HG03469 (cell line): Measurements from ENCODE around the gene ATP1A2.
"Not testable (repeated sequence)": the region's sequence is repeated elsewhere in the genome, so short reads cannot be mapped to it uniquely, and the experiment has no call there.

ENCODE experiments used
- ATAC-seq: cut with Tn5 transposase; IDR thresholded peaks from one replicate; pipeline ENCODE4 v1.9.1; 2021; ENCODE audit warnings: mild to moderate bottlenecking, moderate library complexity, moderate number of reproducible peaks; ENCODE audit not compliant: unreplicated experiment

ATP1A2 gene

DNA sequence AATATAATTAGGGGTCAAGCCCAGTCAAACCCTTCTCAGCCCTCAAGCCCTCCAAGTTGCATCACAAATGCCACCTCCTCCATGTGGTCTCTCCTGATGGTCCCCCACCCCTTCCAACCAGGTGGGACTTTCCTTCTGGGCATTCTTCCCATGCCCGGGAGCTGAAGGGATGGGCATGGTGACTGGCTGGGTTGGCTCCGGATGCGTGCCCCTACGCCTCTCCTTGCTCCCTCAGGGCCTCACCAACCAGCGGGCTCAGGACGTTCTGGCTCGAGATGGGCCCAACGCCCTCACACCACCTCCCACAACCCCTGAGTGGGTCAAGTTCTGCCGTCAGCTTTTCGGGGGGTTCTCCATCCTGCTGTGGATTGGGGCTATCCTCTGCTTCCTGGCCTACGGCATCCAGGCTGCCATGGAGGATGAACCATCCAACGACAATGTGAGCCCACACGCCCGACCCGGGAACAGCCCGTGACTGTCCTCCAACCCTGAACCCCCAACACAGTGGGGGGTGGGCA lies 7.5 kb downstream of the ATP1A2 start:
- ATAC-seq = no peak

DNA sequence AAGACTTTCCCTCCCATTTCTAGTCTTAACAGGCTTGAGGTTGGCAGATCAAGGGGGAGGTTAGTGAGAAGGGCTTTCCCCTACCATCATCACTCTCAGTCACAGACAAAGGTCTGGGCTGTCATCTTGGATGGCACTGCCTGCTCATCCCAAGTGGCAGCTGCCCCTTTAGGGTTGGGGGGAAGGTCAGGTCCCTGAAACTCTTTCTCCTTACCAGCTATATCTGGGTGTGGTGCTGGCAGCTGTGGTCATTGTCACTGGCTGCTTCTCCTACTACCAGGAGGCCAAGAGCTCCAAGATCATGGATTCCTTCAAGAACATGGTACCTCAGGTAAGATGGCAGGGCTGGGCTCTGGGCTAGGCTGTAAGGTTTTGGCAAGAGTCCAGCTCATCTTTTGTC lies 8.2 kb downstream of the ATP1A2 start:
- no peak for ATAC-seq

DNA sequence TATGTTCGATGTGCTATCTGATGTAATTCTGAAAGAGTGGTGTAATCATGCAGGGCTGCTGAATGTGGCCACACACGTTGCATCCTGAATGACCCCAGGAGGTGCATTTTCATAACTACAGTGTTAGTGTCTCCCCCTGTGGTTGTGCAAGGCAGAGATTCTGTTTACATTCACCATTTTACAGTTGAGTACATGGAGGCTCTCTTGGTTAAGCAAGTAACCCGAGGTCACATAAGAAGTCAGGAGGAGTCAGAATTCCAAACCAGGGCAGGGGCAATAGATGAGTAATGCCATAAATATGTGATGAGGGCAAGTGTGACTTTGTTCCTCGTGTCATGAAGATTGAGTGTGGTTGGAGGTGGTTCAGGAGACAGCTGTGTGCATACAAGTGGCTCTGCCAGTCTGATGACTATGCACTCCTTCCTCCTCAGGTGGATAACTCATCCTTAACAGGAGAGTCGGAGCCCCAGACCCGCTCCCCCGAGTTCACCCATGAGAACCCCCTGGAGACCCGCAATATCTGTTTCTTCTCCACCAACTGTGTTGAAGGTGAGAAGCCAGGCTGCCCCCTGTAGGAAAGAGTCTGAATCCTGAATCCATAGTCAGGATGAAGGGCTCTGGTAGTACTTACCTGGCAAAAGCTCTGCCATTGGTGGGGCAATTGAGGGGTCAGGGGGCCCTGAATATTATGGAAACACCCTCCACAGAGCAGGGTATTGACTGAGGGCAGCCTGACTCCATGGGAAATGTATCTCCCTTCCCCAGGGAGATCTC lies 9.3 kb downstream of the ATP1A2 start:
- no peak for ATAC-seq

DNA sequence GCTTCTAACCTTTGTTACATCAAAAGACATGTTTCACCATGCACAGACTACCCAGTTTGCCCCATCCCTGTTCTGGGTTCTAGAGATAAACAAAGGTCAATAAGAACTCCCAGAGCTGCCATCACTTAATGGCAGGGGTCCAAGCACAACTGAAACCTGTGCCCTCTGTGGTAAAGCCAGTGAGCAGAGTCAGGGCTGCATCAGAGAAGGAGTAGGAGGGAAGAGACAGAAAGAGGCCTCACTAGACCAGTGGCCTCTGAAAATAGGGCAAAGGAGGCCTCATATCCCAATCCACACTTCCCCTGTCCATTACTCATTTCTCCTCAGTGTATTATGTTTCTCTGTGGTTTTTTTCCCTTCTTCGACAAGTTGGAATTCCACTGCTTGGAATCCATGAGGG lies 10.2 kb downstream of the ATP1A2 start:
- no peak for ATAC-seq

DNA sequence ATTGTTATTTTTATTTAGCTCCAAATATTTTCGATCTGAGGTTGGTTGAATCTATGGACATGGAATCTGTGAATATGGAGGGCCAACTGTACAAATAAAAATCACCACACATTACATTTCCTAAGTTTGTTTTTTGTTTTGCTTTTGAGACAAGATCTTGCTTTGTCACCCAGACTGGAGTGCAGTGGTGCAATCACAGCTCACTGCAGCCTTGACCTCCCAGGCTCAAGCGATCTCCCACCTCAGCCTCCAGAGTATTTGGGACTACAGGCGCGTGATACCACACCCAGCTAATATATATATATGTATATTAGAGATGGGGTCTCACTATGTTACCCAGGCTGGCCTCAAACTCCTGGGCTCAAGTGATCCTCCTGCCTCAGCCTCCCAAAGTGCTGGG lies 10.8 kb downstream of the ATP1A2 start:
- not testable (repeated sequence) for ATAC-seq

DNA sequence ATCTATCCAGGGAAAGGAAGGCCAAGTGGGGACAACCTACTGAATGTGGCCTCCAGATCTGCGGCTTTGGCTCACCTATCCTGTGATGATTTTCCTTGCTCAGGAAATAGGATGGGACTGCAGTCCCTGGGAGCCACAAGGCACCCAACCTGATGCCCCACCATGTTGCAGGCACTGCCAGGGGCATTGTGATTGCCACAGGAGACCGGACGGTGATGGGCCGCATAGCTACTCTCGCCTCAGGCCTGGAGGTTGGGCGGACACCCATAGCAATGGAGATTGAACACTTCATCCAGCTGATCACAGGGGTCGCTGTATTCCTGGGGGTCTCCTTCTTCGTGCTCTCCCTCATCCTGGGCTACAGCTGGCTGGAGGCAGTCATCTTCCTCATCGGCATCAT lies 11.8 kb downstream of the ATP1A2 start:
- ATAC-seq = no peak

DNA sequence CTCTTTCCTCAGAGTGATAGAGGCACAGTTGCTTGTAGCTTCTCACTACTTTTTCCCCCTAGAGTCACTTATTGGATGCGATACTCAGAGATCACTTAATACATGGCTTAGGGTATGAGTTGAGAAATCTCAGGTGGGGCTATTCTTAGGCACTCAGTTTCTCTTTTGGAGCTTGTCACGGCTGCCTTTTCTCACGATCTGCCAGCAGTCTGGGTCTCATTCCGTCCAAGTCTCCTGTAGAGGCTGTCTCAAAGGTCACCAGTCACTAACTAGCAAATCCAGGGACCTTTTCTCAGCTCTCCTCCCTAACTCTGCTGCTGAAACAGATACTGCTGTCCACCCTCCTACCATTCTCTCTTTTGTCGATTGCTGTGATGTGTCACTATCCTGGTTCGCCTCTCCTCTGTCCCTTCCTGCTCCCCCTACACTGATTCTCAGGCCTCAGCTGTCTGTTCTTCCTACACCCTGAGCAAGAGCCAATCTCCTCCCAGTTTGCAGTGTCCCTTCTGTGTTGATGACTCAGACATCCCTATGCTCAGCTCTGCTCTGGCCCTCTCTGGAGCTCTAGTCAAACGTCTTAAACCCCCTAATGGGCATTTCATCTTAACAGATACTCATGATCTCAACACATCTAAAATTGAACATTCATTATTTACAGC lies 12.4 kb downstream of the ATP1A2 start:
- no peak for ATAC-seq

DNA sequence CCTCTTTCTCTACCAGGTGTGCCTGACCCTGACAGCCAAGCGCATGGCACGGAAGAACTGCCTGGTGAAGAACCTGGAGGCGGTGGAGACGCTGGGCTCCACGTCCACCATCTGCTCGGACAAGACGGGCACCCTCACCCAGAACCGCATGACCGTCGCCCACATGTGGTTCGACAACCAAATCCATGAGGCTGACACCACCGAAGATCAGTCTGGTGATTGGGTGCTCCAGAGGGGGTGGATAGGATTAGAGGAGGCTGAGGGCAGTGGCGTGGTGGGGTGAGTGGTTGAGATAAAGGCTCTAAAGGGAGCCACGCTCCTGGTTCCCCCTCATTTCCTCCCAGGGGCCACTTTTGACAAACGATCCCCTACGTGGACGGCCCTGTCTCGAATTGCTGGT lies 13.1 kb downstream of the ATP1A2 start:
- ATAC-seq = no peak

DNA sequence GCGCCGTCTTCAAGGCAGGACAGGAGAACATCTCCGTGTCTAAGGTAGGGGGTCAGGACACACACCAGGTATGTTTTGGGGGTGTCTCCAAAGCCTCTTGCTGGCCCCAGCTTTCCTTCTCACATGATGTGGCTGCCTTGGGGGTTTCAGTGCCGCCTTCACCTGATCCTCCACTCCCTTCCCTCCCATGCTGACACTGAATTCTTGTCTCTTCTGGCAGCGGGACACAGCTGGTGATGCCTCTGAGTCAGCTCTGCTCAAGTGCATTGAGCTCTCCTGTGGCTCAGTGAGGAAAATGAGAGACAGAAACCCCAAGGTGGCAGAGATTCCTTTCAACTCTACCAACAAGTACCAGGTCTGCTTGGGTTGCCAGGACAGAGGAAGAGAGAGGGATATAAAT lies 13.5 kb downstream of the ATP1A2 start:
- ATAC-seq = no peak

DNA sequence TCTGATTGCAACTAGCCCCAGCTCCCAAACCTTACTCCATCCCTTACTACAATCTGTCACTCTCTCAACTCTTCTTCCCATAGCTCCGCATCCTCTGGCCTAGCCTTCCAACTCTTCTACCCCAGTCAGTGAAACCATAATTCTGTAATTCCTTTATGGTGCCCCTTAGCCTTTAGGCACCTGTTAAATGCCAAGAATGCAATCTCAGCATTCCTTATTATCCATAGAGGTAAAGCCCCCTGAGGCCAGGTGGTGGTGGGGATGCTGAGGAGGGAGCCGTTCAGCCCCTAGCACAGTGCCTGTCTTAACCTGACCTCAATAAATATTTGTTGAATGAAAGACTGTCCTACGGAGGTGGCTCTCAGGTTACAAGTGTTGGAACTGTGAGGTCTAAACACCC lies 14.0 kb downstream of the ATP1A2 start:
- ATAC-seq = no peak

DNA sequence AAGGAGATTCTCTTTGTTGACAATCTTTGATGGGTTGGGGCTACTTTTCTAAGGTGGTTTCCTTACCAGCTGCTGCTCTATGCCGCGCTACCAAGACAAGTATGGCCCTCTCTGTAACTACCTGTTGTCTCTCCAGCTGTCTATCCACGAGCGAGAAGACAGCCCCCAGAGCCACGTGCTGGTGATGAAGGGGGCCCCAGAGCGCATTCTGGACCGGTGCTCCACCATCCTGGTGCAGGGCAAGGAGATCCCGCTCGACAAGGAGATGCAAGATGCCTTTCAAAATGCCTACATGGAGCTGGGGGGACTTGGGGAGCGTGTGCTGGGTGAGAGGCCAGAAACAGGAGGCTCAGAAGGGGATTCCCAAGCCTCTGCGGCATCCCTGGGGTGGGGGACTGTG lies 14.4 kb downstream of the ATP1A2 start:
- no peak for ATAC-seq

DNA sequence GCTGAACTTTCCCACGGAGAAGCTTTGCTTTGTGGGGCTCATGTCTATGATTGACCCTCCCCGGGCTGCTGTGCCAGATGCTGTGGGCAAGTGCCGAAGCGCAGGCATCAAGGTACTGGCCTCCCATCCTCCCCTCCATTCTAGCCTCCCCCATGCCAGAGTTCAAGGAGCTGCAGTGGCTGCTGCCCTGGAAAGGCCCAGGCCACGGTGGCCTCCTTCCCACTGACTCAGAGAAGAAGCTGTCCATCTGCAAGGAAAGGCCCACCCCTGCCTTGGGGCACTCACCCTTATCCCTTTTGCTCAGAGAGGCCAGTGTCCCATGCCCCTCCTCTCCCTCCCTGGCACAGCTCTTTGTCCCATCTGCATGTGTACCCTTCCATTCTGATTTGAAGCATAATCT lies 14.9 kb downstream of the ATP1A2 start:
- ATAC-seq = no peak

DNA sequence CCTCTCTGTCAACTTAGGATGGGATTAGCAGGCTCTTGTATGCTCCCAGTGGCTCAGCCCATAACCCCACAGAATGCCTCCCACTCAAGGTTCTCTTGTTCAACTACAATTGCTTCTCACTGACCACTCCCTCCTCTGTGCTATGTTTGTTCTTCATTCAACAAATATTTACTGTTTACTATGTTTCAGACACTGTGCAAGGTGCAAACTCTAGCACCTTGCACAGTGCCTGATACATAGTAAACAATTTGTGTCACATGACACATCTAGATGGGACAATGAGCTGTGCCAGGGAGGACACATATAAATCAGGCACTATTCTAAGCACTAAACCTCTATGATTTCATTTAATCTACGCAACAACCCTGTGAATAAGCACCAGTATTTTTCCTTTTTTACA lies 15.4 kb downstream of the ATP1A2 start:
- ATAC-seq = no peak

DNA sequence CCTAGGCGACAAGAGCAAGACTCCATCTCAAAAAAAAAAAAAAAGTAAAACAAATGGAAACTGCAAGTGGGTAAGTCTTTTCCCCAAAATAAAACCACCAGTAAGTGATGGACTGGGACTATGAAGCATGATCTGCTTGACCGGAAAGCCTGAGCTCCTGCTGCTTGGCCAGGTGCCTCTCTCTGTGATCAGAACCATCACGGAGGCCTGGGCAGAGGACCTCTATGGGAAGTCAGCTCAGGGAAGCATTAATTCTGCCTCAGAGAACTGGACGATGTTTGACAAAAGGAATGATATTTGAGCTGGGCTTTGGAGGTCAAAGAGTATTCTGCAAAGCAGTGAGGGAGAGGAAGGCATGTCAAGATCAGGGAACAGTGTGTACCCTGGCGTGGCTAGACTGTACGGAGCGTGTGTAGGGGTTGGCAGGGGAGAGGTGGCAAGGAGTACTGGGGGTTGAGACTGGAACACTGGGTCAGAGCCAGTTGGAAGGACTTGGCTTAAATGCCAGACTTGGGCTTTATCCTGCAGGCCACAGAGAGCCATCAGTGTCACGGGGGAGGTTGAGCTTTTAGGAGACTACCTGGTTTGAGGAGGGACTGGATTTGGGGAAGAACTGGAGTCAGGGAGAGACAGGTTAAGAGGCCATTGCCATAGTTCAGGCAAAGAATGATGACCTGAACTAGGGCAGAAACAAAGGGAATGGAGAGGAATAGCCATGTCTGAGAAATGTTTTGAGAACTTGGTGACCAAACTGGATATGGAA lies 16.4 kb downstream of the ATP1A2 start:
- no peak for ATAC-seq

DNA sequence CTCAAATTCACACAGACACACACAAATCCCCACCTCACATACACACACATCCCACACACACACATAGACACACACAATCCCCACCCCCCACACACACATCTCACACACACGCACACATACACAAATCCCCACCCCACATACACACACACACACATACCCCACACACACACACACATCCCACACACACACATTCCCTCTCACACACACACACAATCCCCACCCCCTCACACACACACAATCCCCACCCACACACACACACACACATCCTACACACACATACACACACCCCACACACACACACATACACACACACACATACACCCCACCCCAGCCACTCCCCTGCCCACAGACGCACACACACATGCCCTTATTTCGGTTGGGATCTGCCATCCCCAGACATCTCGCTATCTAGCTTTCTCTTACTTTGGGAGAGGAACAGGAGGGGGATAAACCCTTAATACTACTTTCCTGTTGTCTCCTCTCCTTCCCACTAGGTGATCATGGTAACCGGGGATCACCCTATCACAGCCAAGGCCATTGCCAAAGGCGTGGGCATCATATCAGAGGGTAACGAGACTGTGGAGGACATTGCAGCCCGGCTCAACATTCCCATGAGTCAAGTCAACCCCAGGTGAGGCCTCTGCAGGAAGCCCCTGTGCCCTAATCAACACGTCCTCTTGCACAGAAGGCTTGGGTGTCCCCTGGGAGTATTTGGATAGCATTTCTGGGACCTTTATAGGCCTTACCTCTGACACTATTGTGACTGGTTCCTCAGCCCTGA lies 18.6 kb downstream of the ATP1A2 start:
- ATAC-seq = no peak

DNA sequence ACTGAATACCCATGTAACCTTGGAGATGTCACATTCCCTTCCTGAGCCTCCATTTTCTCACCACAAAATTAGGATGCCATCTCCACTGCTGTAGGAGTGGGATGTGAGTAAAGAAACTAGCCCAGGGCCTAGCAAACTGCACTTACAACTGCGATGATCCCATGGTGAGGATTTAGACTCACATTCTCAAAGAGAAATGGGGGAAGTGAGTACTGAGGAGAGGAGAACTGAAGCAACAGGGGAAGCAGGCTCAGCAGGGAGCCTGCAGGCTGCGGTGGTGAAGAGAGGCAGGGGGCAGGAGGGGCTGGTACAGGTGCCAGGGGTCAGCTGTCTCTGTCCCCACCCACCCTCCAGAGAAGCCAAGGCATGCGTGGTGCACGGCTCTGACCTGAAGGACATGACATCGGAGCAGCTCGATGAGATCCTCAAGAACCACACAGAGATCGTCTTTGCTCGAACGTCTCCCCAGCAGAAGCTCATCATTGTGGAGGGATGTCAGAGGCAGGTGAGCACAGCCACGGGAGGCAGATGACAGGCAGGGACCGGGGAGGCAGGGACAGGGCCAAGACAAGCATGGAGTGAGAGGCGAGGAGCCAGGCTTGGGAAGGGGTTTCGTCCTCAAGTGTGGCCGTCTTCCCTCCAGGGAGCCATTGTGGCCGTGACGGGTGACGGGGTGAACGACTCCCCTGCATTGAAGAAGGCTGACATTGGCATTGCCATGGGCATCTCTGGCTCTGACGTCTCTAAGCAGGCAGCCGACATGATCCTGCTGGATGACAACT lies 19.4 kb downstream of the ATP1A2 start:
- ATAC-seq = no peak

DNA sequence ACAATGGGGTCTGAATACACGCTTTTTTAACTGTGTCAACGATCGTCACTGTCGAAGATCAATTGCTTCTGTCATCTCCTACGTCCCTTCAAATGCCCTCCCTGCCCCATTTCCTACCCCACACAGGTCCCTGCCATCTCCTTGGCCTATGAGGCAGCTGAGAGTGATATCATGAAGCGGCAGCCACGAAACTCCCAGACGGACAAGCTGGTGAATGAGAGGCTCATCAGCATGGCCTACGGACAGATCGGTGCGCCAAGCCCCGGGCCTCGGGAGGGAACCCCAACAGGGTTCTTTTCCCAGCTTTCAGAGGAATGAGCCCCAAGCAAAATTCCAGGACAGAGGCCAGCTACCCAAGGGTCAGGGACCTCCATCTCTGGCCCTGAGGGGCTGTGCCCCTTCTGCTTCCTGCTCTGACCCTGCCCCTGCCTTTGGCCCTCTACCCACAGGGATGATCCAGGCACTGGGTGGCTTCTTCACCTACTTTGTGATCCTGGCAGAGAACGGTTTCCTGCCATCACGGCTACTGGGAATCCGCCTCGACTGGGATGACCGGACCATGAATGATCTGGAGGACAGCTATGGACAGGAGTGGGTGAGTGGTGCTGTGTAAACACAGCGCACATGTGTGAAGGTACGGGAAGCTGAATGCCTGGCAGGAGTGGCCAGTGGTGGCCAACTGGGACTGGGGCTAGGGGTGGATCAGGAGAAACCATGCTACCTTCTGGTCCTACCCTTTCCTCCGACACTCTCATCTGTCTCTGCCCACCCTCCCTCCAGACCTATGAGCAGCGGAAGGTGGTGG lies 20.8 kb downstream of the ATP1A2 start:
- no peak for ATAC-seq

DNA sequence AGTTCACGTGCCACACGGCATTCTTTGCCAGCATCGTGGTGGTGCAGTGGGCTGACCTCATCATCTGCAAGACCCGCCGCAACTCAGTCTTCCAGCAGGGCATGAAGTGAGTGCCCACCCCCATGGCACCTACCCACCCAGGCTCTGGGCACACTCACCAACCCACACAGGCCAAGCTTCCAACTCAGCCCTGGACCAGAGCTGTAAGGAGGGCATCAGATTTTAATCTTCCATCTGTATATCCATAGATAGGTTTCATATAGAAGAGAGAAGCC lies 21.3 kb downstream of the ATP1A2 start:
- ATAC-seq = no peak

DNA sequence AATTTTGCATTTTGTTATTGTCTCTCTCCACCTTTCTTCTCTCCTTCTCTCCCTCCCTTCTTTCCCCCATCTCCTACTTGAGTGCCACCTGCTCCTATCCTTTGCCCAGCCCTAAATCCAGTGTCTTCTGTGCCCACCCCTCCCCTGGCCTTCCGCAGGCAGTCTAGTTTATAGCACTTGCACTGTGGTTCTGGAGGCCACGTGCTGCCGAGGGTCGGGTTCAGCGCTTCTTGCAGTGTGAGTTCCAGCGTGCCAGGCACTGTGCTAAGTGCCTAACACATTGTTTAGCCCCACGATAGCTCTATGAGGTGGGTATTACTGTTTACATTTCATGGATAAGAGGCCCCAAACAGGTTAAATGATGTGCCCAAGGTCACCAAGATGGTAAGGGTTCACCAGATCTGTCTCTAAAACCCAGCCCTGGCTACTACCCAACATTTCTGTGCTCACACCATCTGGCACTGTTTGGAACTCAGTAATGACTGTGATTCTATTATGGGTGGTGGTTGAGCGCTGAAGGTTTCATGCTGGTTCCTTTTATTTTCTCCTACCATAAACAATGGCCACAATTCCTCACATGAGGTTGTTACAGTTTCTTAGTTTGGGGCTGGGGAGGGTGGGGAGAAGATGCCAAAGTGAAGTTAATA lies 21.8 kb downstream of the ATP1A2 start:
- no peak for ATAC-seq
